NCI-H2171 (cell line): Measurements from ENCODE around the gene POLR3E.

Experiments
- DNase-seq: peaks from one replicate; lab custom pipeline; 2025; lab: John Stamatoyannopoulos, UW

POLR3E gene

DNA sequence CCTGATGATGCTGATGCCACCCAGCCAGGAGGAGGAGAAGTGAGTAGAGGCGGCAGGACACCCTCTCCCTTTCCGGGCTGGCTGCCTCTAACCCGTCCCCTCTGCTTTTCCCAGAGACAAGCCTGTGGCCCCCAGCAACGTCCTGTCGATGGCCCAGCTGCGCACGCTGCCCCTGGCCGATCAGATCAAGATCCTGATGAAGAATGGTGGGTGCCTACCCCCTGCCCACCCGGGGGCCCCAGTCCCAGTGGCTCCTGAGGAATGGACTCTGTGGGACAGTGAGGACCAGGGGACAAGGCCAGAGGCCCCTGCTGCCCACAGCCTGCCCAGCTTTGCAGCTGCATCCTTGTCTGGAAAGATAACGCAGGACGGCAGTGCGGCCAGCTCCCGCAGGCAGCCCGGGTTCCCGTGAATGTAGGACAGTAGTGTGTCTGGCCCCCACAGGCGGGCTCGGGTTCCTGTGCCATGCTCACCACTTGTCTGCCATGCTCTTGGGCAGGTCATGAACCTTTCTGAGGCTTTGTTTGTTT, 19.9 kb downstream of the POLR3E start:
- no peak for DNase-seq

DNA sequence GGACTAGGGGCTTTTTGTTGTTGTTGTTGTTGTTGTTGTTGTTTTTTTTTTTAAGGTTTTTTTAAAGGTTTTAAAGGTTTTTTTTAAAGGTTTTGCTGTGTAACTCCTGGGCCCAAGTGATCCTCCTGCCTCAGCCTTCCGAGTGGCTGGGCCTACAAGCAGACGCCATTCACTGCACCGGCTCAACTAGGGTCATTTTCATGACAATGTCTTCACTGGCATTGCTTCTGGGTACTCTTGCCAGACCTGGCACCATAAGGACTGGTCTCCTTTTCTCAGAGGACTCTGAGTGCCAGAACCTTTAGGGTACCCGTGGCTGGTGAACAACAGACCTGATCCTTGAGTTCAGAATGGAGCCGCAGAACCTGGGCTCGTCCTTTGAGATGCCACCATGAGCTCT, 20.4 kb downstream of the POLR3E start:
- no peak for DNase-seq

DNA sequence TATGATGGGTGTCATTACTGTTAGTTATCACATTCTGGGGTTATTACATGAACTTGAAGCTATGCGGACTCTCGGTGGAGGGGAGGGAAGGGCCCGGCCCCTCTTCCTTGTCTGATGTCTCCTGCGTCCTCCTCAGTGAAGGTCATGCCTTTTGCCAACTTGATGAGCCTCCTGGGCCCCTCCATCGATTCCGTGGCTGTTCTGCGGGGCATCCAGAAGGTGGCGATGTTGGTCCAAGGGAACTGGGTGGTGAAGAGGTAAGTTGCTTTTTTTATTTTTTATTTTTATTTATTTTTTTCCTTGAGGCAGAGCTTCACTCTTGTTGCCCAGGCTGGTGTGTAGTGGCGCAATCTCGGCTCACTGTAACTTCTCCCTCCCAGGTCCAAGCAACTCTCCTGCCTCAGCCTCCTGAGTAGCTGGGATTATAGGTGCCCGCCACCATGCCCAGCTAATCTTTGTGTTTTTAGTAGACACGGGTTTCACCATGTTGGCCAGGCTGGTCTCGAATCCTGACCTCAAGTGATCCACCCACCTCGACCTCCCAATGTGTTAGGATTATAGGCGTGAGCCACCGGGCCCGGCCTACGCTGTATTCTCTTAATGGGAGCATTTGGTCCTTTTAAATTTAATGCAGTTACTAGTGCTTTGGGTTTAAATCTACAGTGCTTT, 21.6 kb downstream of the POLR3E start:
- DNase-seq: no peak

DNA sequence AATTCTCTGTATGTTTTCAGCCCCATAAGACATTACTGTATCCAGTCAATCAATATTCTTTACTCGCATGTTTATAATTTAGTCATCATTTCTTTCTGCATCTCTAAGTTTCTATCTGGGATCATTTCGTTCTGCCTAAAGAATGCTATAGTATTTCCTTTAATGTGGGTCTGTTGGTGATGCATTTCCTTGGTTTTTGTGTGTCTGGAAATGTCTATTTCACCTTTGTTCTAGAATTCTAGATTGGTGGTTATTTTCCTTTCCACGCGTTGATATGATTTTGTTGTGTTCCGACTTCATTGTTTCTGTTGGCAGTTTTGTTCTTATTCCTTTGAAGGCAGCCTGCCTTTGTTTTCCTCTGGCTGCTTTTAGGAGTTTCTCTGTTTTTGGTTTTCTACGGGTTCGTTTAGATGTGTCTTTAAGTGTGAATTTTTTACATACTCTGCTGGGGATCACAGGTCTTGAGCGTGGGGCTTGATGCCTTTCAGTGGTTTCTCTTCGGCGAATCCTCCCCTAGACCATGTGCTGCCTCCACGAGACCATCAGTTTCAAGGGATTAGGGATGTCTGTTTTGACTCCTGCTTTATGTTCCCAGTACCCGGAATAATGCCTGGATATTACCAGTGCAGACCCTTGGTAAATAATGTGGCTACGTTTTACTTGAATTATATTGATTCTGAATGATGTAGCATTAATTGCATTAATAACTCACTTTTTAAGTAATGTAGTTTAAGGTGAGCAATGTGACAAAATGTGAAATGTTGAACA, 23.5 kb downstream of the POLR3E start:
- no peak for DNase-seq

- peak; percentile 58 for DNase-seq
Measured at GRCh38 chr16:22321340-22322001, 24.3 kb downstream of the POLR3E start.

DNA sequence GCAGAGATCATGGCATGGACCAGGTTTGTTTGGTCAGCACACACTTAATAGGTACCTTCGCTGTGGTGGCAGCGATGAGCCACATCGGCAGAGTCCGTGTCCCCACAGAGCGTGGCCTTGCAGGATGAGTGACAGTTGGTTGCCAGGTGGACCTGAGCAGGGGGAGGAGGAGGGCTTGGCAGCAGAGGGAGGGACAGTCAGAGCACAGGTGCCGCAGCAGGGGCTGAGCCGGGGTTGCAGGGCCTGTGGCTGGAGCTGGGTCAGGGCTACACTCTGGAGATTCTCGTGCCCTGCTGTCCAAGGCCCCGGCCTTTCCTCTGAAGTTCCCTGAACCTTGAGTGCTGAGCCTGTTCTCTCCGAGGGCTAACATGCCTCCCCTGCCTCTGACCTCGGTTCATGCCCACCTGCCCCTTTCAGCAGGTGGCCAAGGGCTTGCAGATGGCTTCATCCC, 24.8 kb downstream of the POLR3E start:
- no peak for DNase-seq

DNA sequence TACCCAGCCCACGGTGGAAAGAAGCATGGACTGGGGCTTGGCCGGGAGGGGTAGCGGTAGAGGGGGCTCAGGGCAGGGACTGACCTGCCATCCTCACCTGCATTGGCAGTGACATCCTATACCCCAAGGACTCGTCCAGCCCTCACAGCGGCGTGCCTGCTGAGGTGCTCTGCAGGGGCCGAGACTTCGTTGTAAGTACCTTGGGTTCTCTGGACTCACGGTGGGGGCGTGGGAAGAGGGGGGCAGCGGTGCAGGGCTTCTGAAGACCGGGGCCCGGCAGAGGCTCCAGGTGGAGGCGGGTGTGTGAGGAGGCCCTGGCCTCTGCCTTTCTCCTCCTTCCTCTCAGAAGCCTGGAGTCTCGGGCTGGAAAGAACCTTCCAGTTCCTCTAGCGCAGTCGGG, 25.5 kb downstream of the POLR3E start:
- DNase-seq: no peak

GRCh38 chr16:22323173-22323958, 26.2 kb downstream of the POLR3E start:
- no peak for DNase-seq

- DNase-seq: no peak
Measured at GRCh38 chr16:22323959-22324786, 27.0 kb downstream of the POLR3E start.

GRCh38 chr16:22324787-22325597, 27.8 kb downstream of the POLR3E start:
- DNase-seq: no peak

DNA sequence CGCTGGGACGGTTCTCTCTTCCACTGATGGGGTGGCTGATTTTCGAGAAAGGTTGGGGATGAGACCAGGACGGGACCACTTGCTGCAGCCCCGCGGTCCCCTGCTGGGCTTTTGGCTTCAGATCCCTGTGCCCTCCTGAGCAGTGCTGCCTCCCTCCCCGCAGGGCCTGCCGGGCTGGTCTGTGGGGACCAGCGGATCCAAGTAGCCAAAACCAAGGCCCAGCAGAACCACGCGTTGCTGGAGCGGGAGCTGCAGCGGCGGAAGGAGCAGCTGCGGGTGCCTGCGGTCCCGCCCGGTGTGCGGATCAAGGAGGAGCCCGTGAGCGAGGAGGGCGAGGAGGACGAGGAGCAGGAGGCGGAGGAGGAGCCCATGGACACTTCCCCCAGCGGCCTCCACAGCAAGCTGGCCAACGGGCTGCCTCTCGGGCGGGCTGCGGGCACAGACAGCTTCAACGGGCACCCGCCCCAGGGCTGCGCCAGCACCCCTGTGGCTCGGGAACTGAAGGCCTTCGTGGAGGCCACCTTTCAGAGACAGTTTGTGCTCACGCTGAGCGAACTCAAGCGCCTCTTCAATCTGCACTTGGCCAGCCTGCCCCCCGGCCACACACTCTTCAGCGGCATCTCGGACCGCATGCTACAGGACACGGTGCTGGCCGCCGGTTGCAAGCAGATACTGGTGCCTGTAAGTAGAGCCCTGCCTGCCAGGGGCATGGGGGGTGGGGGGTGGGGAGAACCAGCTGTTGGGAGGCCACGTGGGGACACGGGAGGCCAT, 28.6 kb downstream of the POLR3E start:
- DNase-seq: no peak

GRCh38 chr16:22326369-22326652, 29.1 kb downstream of the POLR3E start:
- no peak for DNase-seq

DNA sequence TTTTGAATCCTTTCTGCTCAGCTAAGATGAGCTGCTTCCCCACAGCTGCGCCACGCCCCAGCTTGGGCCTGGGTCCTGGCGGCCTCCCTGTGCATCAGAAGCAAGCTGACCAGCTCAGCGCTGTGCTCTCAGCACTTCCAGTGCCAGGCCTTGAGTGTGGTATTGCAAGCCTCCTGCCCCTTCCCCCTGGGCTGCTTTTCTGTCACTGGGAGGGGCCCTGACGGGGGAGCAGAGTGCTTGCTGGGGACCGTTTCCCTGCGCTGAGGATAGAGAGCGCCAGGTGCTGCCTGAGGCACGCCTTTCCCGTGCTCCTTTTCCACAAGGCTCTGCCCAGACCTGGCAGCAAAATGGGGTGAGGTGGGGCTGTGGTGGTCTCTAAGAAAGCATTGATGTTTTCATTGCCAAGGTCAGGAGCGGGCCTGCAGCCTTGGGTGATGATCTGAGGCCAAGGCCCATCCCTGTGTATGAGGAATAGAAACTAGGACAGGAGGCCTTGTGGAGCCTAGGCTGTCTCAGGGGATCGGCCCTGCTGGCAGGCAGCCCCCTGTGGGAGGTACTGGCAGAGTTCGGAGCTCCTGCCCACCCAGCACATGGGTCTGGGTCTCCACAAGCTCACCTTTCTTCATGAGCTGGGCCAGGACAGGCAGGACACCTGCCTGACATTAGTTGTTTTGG, 29.7 kb downstream of the POLR3E start:
- DNase-seq: no peak

GRCh38 chr16:22327446-22327775, 30.2 kb downstream of the POLR3E start:
- DNase-seq: no peak

DNA sequence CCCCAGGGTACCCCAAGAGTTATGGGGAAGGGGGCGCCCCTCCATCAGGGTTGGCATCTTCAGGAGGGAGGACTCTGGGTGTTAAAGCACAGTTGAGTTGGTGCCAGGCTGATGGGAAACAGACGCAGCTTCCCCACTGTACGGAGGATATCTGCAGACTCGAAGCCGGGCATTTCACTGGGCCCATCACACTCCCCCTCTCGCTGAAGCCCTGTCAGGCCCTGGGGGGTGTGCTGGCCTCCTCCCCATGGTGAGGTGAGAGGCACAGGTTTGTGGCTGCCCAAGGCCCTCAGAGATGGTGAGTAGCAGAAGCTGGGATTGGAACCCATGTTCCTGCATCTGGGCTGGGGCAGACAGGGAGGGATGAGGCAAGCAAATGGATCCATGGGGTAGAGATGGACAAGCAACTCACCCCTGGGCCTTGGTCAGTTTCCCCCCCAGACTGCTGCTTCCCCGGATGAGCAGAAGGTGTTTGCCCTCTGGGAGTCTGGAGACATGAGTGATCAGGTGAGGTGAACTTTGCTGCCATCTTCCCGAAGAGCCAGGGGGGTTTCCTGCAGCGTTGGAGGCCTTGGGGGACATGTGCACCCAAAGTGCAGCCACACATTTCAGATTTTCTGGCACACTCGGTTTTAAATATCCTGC, 31.0 kb downstream of the POLR3E start:
- no peak for DNase-seq

DNA sequence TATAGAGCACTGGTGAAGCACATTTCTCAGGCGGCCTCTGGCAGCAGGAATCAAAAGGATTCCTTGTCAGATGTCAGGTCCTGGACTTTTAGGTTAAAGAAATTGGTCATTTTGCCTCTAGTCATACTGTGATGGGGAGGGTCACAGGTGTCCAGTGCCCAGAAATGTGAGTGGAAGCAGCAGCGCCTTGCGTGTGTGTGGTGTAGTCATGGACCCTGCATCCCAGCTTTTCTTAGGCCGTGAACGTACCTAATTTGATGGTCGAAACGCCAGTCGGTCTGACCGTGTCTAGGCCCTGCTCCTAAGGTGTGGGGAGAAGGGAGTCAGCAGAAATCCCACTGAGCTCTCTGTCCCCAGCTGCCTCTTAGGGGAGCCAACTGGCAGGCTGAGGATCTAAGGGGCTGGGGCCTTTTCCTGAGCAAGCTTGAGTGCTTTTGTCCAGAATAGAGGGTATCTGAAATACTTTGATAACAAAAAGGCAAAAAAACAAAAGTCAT, 32.0 kb downstream of the POLR3E start:
- DNase-seq: no peak

DNA sequence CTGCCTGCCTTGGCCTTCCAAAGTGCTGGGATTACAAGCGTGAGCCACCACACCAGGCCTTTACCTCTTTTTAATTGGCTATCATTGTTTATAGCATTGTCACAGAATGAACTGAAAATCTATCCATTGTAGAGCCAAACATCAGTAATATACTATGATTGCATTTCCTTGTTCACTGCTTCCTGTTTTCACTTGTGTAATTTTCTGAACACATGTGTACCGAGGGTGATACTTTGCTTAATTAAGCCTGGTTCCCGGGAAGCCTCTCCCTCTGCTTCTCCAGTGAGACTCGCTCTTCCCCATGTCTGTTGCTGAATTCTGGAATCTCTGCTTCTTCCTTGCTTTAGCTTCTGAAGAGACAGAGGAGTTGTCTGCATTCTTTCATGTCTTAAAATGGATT, 33.1 kb downstream of the POLR3E start:
- DNase-seq: no peak

DNA sequence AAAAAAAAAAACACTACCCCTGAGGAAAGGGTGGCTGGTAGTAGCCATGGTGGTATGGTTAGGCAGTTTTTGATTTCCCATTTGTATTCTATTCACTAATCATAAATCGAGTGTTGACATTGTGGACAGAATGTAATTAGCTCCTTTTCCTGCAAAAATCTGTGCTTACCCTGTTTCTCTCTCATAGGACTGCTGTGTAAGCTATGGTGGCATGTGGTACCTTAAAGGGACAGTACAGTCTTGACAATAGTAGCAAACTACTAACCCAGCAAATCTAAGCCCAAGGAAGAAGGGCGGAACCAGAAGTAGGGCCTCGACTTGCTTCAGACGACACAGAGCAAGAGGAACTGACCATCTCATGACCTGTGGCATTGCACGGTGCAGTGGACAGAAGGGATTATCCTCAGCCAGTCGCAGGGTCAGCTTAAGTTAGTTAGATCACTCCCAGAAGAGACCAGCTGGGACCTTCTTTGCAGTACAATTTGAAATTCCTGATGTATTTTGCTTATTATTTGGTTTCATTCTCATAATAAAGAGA, 36.3 kb downstream of the POLR3E start:
- no peak for DNase-seq
